Fibroblast of villous mesenchyme (primary cell): ENCODE data around the gene ZBTB8OS. TPM values are rescaled to one million over a fixed set of nuclear protein-coding genes. Genes with fewer than 3 reads are reported as not detected.
"Not testable (repeated sequence)": the region's sequence is repeated elsewhere in the genome, so short reads cannot be mapped to it uniquely, and the experiment has no call there.

Experiments
- DNase-seq: peaks from one replicate; pipeline ENCODE4 v3.0.0-alpha.2; 2010; ENCODE audit warnings: low read depth
- H3K4me3 ChIP-seq: 2 replicates; pipeline ENCODE4 v1.5.1; 2011; ENCODE audit warnings: low read depth, mild to moderate bottlenecking, low read length
- total RNA-seq: library from RNA; depleted of rRNA; stranded (reverse); fragments of >200 nt; gene quantifications from 2 replicates; pipeline ENCODE4 v1.2.3, GENCODE V29; 2012
- TF ChIP-seq, protein P1 (sequence below): IDR thresholded peaks from 2 replicates; pipeline ENCODE4 v1.5.1; 2012; ENCODE audit warnings: low read depth, mild to moderate bottlenecking, low read length; ENCODE audit not compliant: insufficient read depth

ZBTB8OS gene
- 34.5 and 44.5 TPM in 2 replicates for total RNA-seq

DNA sequence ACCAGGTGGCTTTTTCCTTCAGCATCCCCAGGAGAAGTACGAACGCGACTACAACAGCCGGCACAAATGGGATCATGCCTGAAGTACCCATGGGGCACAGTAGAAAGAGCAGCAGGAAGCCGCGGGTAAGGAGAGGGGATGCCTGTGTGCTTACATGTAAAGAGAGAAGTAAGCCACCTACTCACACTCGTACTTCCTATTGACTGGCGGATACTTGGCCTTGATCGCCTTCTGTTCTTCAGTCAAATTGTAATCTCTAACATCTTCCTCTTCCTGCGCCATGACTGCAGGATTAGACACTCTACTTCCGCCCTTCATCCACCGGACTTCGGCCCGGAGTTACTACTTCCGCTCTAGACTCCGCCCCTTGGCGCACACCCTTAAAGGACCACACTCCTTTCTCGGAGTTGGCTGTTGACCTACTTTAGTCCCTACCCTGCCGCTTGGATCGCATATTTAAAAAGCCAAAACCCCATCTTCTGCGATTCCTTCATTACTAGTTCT is at the start of gene ZBTB8OS:
ZBTB8OS (minus strand) TSS at position 303 of the 504 bp plus-strand sequence; CDS start at position 282, 21 bp downstream.
- peak within 1 kb of the TSS; percentile 92 for H3K4me3 ChIP-seq
- TF ChIP-seq, protein P1, sequence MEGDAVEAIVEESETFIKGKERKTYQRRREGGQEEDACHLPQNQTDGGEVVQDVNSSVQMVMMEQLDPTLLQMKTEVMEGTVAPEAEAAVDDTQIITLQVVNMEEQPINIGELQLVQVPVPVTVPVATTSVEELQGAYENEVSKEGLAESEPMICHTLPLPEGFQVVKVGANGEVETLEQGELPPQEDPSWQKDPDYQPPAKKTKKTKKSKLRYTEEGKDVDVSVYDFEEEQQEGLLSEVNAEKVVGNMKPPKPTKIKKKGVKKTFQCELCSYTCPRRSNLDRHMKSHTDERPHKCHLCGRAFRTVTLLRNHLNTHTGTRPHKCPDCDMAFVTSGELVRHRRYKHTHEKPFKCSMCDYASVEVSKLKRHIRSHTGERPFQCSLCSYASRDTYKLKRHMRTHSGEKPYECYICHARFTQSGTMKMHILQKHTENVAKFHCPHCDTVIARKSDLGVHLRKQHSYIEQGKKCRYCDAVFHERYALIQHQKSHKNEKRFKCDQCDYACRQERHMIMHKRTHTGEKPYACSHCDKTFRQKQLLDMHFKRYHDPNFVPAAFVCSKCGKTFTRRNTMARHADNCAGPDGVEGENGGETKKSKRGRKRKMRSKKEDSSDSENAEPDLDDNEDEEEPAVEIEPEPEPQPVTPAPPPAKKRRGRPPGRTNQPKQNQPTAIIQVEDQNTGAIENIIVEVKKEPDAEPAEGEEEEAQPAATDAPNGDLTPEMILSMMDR: no peak
- peak; percentile 94 for DNase-seq

- not testable (repeated sequence) for H3K4me3 ChIP-seq, DNase-seq
Observed at GRCh38 chr1:32696996-32697395, 46.6 kb upstream of the ZBTB8OS start.

DNA sequence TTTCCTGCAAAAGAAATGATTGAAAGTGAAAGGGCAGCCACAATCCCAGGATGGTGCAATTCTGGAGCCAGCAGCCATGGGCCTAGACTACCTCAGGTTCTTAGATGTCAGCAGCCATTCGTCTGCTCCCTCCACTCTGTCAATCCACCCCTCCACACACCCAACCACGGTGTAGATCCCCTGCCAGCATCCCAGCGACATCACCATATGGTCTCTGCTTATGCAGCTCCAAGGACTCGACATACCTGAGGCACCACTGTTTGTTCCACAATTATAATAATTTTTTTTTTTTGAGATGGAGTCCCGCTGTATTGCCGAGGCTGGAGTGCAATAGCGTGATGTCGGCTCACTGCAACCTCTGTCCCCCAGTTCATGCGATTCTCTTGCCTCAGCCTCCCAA is 45.7 kb upstream of the ZBTB8OS start:
- TF ChIP-seq, protein P1: no peak
- no peak for DNase-seq
- H3K4me3 ChIP-seq: no peak overlapping the region

GRCh38 chr1:32695098-32695904 is 45.0 kb upstream of the ZBTB8OS start:
- H3K4me3 ChIP-seq: no peak overlapping the region
- TF ChIP-seq, protein P1: no peak
- peak; percentile 67 for DNase-seq

GRCh38 chr1:32693455-32694174 is 43.3 kb upstream of the ZBTB8OS start:
- H3K4me3 ChIP-seq: no peak overlapping the region
- DNase-seq: no peak
- TF ChIP-seq, protein P1: no peak

DNA sequence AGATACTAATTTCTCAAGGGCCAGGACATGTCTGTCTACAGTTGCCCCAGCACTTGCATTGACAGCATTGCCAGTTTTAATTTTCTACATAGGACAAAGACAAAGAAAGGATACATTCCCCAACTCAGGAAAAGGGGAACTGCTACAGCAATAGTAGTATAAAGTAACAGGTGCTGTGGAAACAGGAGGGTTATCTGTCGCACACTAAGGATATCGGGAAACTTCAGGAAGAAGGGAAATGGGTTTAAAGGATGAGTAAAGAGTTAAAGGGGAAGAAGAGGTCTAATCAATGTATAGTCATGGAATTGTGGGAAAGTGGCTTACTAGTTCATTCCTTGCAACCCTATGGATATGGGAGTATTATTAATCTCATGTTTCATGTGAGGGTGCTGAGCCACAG is 36.0 kb upstream of the ZBTB8OS start:
- H3K4me3 ChIP-seq: no peak overlapping the region
- TF ChIP-seq, protein P1: no peak
- no peak for DNase-seq

DNA sequence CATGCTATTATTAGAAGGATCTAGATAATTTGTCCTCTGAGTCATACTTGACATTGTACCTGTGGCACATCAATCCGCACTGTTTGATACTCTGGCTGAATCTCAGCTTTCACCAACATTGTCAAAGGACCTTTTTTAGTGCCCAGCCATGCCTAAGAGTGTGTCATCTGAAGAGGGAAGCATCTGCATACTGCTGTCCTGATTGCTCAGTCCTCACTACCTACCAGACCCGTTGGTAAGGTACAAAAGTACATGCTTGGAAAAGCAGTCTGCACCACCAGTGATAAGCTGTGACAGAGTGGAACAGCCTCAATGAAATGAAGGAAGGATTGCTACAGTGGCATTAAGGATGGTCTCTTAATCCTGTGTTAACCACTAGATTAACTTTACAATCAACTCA is 35.1 kb upstream of the ZBTB8OS start:
- no peak for DNase-seq
- no peak overlapping the region for H3K4me3 ChIP-seq
- TF ChIP-seq, protein P1: no peak
